ENCODE measurements around the gene SMIM11. TPM values are rescaled to one million over a fixed set of nuclear protein-coding genes. Genes with fewer than 3 reads are reported as not detected.
"Not testable (repeated sequence)": the region's sequence is repeated elsewhere in the genome, so short reads cannot be mapped to it uniquely, and the experiment has no call there.

The SMIM11 gene
- total RNA-seq, 1 donor from 2014 or later: 7.1 TPM

DNA sequence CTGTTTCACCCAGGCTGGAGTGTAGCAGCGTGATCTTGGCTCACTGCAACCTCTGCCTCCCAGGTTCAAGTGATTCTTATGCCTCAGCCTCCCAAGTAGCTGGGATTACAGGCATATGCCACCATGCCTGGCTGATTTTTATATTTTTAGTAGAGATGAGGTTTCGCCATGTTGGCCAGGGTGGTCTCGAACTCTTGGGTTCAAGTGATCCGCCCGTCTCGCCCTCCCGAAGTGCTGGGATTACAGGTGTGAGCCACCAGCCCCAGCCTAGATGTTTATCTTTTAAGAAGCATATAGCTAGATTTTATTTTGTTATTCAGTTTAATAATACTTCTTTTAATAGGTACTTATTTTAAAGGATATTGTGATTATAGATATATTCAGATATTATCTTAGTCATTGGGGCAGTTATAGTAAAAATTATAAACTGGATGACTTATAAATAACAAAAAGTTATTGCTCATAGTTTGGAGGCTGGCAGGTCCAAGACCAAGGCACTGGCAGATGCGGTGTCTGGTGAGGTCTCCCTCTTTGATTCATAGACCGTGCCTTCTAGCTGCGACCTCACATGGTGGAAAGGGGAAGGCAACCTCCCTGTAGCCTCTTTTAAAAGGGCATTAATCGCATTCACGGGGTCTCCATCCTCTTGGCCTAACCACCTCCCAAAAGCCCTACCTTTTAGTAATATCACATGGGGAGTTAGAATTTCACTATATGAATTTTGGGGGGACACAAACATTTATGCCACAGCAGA is 14.6 kb upstream of the SMIM11 start:
- Mint-ChIP-seq H3K27ac (no peak overlapping the region), H3K9me3 (no peaks in the 10 kb centered on the region), H3K27me3 (ENCODE audit: insufficient read depth) (peaks cover 41% of the 10 kb centered on the region), H3K4me3 (no peak overlapping the region), H3K36me3 (ENCODE audit: low read depth) (no peaks in the 10 kb centered on the region), H3K4me1 (ENCODE audit: low read depth) (peaks cover 10% of the 10 kb centered on the region)
- DNase-seq (ENCODE audit: low spot score): no peak
- intact Hi-C loops (cut with micrococcal nuclease): loop anchor here (1.0 kb wide), 1 partner anchor 243 kb away; no protein-coding TSS in a partner anchor

DNA sequence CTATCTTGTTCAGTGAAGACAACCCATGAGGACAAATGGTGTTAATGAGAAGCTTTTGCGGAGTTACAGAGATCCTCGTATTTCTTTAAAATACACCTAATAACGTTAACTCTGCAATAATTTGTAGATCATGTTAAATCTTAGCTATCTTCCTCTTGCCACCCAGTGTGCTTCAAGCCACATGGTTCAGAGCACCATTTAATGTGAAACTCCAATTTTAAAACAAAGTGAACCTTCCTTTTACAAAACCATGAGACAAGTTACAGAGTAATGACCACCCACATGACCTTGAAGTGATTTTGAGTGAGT is 13.2 kb upstream of the SMIM11 start:
- intact Hi-C loops (cut with micrococcal nuclease): loop anchor here (1.0 kb wide), 2 partner anchors 14 to 268 kb away; no protein-coding TSS in a partner anchor
- H3K4me3 Mint-ChIP-seq: no peak overlapping the region

DNA sequence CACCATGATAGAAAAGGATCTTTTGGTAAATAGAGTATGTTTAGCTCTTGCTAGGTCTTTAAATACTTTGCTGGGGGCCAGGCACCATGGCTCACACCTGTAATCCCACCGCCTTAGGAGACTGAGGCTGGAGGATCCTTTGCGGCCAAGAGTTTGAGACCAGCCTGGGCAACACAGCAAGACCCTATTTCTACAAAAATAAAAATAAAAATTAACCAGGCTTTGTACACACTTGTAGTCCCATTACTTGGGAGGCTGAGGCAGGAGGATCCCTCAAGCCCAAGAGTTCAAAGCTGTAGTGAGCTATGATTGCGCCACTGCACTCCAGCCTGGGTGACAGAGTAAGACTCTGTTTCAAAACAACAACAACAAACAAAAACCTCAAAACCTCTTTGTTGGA is 12.6 kb upstream of the SMIM11 start:
- intact Hi-C loops (cut with micrococcal nuclease): loop anchor here (1.0 kb wide), 2 partner anchors 14 to 268 kb away; no protein-coding TSS in a partner anchor
- Mint-ChIP-seq H3K4me1 (ENCODE audit: low read depth) (peaks cover 10% of the 10 kb centered on the region), H3K27me3 (ENCODE audit: insufficient read depth) (peaks cover 41% of the 10 kb centered on the region), H3K36me3 (ENCODE audit: low read depth) (no peaks in the 10 kb centered on the region), H3K27ac (no peak overlapping the region), H3K9me3 (no peaks in the 10 kb centered on the region), H3K4me3 (no peak overlapping the region)
- no peak for DNase-seq (ENCODE audit: low spot score)

More for the DNA sequence above, 13.2 kb upstream of the SMIM11 start:
- Mint-ChIP-seq H3K27me3 (ENCODE audit: insufficient read depth) (peaks cover 41% of the 10 kb centered on the region), H3K9me3 (no peaks in the 10 kb centered on the region), H3K27ac (no peak overlapping the region), H3K4me1 (ENCODE audit: low read depth) (peaks cover 10% of the 10 kb centered on the region), H3K36me3 (ENCODE audit: low read depth) (no peaks in the 10 kb centered on the region)
- DNase-seq (ENCODE audit: low spot score): no peak

DNA sequence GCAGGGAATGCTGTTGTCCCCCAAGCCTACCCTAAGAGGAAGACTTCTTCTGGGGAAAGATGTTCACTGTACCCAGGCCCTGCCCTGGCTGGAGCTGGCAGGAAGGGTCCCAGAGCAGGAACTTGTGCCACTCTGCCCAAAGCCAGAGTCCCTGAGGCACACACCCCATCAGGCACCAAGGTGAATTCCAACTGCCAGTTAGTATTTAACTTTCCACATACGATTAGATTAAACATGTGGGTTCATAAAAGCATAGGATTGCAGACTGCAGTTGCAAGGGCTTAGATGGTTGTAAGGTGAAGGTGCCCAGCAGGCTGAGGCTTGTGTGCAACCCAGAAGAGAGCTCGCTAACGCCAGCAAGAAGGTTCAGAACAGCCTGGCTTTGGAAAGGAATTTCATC is 11.6 kb upstream of the SMIM11 start, which contains the start of gene KCNE2:
Gene KCNE2, plus strand, starts transcription at position 274 of the 400 bp plus-strand sequence. CDS start 6,473 bp downstream, outside the sequence.
- Mint-ChIP-seq H3K36me3 (ENCODE audit: low read depth) (no peaks in the 10 kb centered on the region), H3K27ac (no peak within 1 kb of the TSS), H3K4me3 (no peak within 1 kb of the TSS), H3K4me1 (ENCODE audit: low read depth) (peaks cover 10% of the 10 kb centered on the region), H3K9me3 (no peaks in the 10 kb centered on the region), H3K27me3 (ENCODE audit: insufficient read depth) (peaks cover 38% of the 10 kb centered on the region)
- no peak for DNase-seq (ENCODE audit: low spot score)
- intact Hi-C loops (cut with micrococcal nuclease): no loop called here

DNA sequence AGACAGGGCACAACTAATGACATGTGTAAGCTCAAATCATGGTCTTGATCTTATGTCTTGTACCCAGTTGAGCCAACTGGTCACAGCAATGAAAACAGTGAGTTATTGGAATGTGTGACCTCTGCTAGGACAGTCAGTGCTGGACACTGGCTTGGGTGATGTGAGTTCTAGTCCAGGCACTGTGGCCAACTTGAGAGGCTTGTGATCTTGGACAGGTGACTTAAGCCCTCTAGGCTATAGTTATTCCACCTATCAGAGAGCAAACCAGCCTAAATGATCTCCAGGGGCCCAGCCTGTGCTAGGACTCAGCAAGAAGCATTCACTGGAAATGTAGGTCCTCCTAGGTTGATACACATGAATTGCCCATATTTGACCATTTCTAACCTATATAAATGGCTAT is 10.4 kb upstream of the SMIM11 start:
- H3K27ac Mint-ChIP-seq: no peak overlapping the region
- intact Hi-C loops (cut with micrococcal nuclease): no loop called here
- no peak for DNase-seq (ENCODE audit: low spot score)
- no peaks in the 10 kb centered on the region for H3K36me3 Mint-ChIP-seq (ENCODE audit: low read depth)
- peaks cover 10% of the 10 kb centered on the region for H3K4me1 Mint-ChIP-seq (ENCODE audit: low read depth)
- no peak overlapping the region for H3K4me3 Mint-ChIP-seq
- H3K27me3 Mint-ChIP-seq (ENCODE audit: insufficient read depth): peaks cover 27% of the 10 kb centered on the region
- no peaks in the 10 kb centered on the region for H3K9me3 Mint-ChIP-seq

DNA sequence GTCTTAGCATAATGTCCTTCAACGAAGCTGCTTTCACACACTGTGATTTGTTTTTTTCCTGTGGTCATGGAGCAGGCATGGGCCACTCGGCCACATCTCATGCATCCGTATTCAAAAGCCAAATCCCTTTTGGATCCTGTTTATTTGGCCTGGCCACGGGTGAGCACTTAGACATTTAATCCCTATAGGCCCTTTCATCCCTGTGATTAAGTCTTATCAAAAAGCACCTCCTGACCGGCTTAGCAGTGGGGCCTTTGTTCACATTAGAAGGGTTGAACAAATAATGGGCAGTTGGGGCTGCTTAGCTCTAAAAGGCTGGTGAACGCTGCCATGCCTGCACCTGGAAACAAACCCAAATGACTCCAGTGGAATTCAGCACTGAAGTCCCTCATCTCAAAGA is 9.5 kb upstream of the SMIM11 start:
- H3K9me3 Mint-ChIP-seq: no peaks in the 10 kb centered on the region
- H3K4me1 Mint-ChIP-seq (ENCODE audit: low read depth): peaks cover 10% of the 10 kb centered on the region
- H3K4me3 Mint-ChIP-seq: no peak overlapping the region
- no peaks in the 10 kb centered on the region for H3K36me3 Mint-ChIP-seq (ENCODE audit: low read depth)
- DNase-seq (ENCODE audit: low spot score): no peak
- peaks cover 27% of the 10 kb centered on the region for H3K27me3 Mint-ChIP-seq (ENCODE audit: insufficient read depth)
- no peak overlapping the region for H3K27ac Mint-ChIP-seq
- intact Hi-C loops (cut with micrococcal nuclease): no loop called here

DNA sequence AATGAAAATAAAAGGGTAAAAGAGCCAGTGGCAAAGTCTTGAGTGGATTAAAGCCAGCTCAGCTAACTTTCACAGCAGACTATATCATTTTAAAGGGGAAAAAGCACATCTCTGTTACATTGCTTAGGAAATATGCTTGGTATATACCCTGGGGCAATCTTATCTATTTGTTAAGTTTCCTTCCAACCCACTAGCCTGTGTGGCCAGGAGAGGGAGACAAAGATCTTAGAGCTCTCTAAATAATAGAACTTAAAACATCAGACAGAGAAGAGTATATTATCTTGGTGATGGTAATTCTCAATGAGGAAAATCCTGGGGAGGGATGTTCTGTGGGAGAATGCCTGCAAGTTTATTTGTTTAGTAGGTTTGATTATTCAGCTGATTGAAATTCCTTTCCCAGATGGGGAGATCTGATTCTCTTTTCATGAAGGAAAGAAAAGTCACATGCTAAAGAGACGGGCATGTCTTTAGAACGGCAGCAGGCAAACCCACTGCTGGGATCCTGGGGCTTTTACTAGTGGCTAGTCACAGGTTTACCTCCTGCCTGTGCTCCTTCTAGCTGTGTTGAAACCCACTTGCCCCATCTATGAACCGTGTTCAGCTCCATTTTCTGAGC is 7.9 kb upstream of the SMIM11 start:
- intact Hi-C loops (cut with micrococcal nuclease): loop anchor here (1.0 kb wide), 1 partner anchor 263 kb away; no protein-coding TSS in a partner anchor
- no peak overlapping the region for H3K4me3 Mint-ChIP-seq

DNA sequence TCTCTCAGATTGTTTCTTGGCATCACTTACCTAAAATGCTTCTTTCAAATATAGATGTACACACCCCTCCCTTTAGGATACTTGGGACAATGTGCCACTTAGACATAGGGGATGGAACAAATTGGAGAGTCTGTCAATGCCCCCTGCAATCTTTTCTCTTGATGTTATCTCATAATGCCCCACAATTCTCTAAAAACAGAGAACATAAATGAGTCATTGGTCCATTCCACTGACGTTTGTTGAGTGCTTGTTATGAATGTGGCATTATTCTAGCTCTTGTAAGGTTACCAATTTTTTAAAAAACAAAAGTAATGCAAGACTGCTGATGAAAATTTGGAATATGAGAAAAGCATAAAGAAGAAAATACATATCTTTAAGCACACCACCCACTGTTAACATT is 5.6 kb upstream of the SMIM11 start:
- intact Hi-C loops (cut with micrococcal nuclease): no loop called here
- peaks cover 5% of the 10 kb centered on the region for H3K27me3 Mint-ChIP-seq (ENCODE audit: insufficient read depth)
- no peaks in the 10 kb centered on the region for H3K4me1 Mint-ChIP-seq (ENCODE audit: low read depth)
- no peak for DNase-seq (ENCODE audit: low spot score)
- no peak overlapping the region for H3K27ac Mint-ChIP-seq
- H3K9me3 Mint-ChIP-seq: no peaks in the 10 kb centered on the region
- H3K36me3 Mint-ChIP-seq (ENCODE audit: low read depth): no peaks in the 10 kb centered on the region
- H3K4me3 Mint-ChIP-seq: no peak overlapping the region

More for the DNA sequence above, 7.9 kb upstream of the SMIM11 start:
- DNase-seq (ENCODE audit: low spot score): peak; percentile 9
- H3K9me3 Mint-ChIP-seq: no peaks in the 10 kb centered on the region
- no peak overlapping the region for H3K27ac Mint-ChIP-seq
- no peaks in the 10 kb centered on the region for H3K4me1 Mint-ChIP-seq (ENCODE audit: low read depth)
- H3K27me3 Mint-ChIP-seq (ENCODE audit: insufficient read depth): peaks cover 18% of the 10 kb centered on the region
- H3K36me3 Mint-ChIP-seq (ENCODE audit: low read depth): no peaks in the 10 kb centered on the region

DNA sequence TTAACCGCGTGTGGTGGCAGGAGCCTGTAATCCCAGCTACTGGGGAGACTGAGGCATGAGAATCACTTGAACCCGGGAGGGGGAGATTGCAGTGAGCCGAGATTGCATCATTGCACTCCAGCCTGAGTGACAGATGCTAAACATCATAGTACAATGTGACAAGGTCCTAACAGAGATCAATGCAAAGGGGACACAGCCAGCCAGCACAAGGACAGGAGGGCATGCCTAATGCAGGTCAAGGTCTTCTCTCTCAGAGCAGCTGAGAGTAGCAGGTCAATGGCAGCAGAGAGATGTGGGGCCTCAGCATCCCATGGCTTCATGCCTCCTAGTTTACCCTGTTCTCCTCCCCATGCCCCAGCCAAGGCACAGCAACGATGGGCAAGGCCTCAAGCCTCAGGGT is 3.0 kb upstream of the SMIM11 start:
- Mint-ChIP-seq H3K27me3 (ENCODE audit: insufficient read depth) (peaks cover 5% of the 10 kb centered on the region), H3K9me3 (no peaks in the 10 kb centered on the region), H3K4me3 (no peak overlapping the region), H3K27ac (no peak overlapping the region), H3K36me3 (ENCODE audit: low read depth) (no peaks in the 10 kb centered on the region), H3K4me1 (ENCODE audit: low read depth) (no peaks in the 10 kb centered on the region)
- no peak for DNase-seq (ENCODE audit: low spot score)
- intact Hi-C loops (cut with micrococcal nuclease): no loop called here

DNA sequence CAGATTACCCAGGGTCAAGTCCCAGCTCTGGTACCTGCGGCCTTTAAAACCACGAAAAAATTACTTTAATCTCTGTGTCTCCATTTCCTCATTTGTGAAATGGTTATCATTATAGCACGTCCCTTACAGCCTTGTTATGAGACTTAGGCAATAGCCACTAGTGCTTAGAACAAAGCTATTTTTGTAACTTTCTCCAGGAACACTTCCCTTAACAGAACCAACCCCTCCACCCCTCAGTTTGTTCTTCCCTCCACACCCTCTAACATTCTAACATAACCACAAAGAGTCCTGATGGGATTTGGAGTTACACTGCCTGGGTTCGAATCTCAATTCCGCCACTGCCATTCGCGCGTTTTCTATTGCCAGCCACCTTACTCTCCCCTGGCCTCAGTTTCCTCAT is 845 bp upstream of the SMIM11 start:
- intact Hi-C loops (cut with micrococcal nuclease); H3K9me3 Mint-ChIP-seq; DNase-seq (ENCODE audit: low spot score); H3K4me3 Mint-ChIP-seq; H3K36me3 Mint-ChIP-seq (ENCODE audit: low read depth); H3K4me1 Mint-ChIP-seq (ENCODE audit: low read depth); H3K27me3 Mint-ChIP-seq (ENCODE audit: insufficient read depth); H3K27ac Mint-ChIP-seq: not testable (repeated sequence)

DNA sequence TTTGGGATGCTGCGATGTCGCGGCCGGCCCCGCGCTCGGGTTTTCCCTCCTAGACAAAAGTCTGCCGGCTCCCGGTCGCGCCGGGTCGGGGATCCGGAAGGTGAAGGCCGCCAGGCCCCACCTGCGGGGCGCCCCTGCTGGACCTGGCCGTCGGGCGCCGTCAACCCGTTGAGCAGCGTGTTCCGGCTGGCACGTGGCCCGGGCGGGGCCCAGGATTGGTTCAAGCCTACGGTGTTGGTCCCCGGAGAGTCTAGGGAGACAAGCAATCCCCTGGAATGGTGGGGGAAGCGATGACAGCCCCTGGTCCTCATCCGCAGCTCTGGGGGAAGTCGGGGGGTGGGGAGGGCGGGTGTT is 289 bp downstream of the SMIM11 start:
- H3K27me3 Mint-ChIP-seq (ENCODE audit: insufficient read depth); intact Hi-C loops (cut with micrococcal nuclease); DNase-seq (ENCODE audit: low spot score); H3K4me1 Mint-ChIP-seq (ENCODE audit: low read depth); H3K36me3 Mint-ChIP-seq (ENCODE audit: low read depth); H3K4me3 Mint-ChIP-seq; H3K9me3 Mint-ChIP-seq; H3K27ac Mint-ChIP-seq: not testable (repeated sequence)

DNA sequence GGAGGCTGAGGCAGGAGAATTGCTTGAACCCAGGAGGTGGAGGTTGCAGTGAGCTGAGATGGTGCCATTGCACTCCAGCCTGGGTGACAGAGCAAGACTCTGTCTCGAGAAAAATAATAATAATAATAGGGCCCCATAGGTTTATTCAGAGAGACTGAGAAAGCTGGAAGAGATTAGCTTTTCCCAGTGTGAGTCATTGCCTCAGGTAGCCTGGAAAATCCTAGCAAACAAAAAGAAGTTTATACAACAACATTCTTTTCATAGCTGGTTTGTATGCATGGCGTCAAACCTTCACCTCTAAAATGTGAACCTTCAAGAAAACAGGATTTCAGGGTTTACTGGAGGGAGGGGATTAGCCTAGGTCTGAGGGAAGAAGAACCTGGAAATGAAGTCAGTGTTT is 7.8 kb downstream of the SMIM11 start:
- H3K9me3 Mint-ChIP-seq; intact Hi-C loops (cut with micrococcal nuclease); H3K27ac Mint-ChIP-seq; H3K27me3 Mint-ChIP-seq (ENCODE audit: insufficient read depth); H3K4me3 Mint-ChIP-seq; H3K36me3 Mint-ChIP-seq (ENCODE audit: low read depth); H3K4me1 Mint-ChIP-seq (ENCODE audit: low read depth); DNase-seq (ENCODE audit: low spot score): not testable (repeated sequence)

DNA sequence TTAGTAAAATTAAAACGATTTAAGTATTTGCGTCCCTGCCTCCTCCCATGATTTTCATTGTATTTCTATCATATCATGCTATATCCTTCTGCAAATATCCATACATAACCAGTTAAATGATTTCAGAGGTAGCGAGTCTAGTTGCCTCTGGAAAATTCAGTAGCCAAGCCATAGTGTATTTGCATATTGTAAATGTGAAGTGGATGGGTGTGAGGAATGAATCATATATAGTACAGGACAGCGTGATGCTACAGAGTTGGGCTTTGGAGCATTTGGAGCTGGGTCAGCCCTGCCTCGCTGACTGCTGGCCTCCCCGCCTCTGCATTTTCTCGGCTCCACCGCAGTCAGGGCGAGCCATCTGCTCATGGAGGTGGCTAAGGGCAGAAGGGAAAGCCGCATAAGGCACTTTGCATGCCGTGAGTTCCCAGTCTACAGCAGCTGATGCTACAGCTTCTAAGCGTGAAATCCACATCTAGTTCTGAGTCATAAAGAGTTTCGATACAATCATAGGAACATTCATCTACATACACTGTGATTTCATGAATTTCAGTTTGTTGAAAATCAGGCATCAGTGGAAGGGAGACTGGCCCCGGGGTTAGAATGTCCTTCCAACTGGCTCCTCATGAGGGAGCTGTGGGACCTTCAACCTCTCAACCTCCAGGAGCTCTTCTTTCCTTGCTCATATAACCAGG is 8.6 kb downstream of the SMIM11 start:
- DNase-seq (ENCODE audit: low spot score); H3K4me3 Mint-ChIP-seq; H3K9me3 Mint-ChIP-seq; H3K36me3 Mint-ChIP-seq (ENCODE audit: low read depth); H3K27me3 Mint-ChIP-seq (ENCODE audit: insufficient read depth); intact Hi-C loops (cut with micrococcal nuclease); H3K4me1 Mint-ChIP-seq (ENCODE audit: low read depth); H3K27ac Mint-ChIP-seq: not testable (repeated sequence)

Data from activated T-helper 1 cell treated with anti-CD3 and anti-CD28 coated beads, Interleukin-12 subunit alpha, Interleukin-12 subunit beta, Interleukin-2, Interleukin-4 antibody, amounts not matched to agents 30 ng/mL and 10 ng/mL and 1 ng/mL, durations not matched to agents 14 hours and 24 hours and 36 hours (primary cell).